Stomach (tissue), 9 donors: ENCODE data around the gene PRLH. TPM values are rescaled to one million over a fixed set of nuclear protein-coding genes. Genes with fewer than 3 reads are reported as not detected.

Source experiments
- DNase-seq, 2 donors: peaks; one replicate each; pipeline versions ENCODE4 v3.0.0 to v3.0.0-alpha.2; 2013 to 2019
- H3K27ac ChIP-seq, 5 donors: fragments of 200-600 bp in 4 of 5; sonication (generic) in 4 of 5; one replicate each; pipeline ENCODE4 v1.5.1; 2013 to 2019; ENCODE audit warnings: mild to moderate bottlenecking in 1 of 5, moderate library complexity in 1 of 5
- H3K27me3 ChIP-seq, 3 donors: fragments of 200-600 bp; sonication (generic); one replicate each; pipeline ENCODE4 v1.5.1; 2017 to 2019; ENCODE audit warnings: mixed run types in 1 of 3
- H3K36me3 ChIP-seq, 4 donors: fragments of 200-600 bp; sonication (generic); 1 replicate in 3 of 4; 2 replicates in 1 of 4; pipeline ENCODE4 v1.5.1; 2016 to 2019
- H3K4me1 ChIP-seq, 4 donors: fragments of 200-600 bp; sonication (generic); one replicate each; pipeline ENCODE4 v1.5.1; 2016 to 2019
- H3K4me3 ChIP-seq, 4 donors: fragments of 200-600 bp; sonication (generic) in 3 of 4; one replicate each; pipeline ENCODE4 v1.5.1; 2016 to 2019; ENCODE audit warnings: mild to moderate bottlenecking in 1 of 4
- H3K9me3 ChIP-seq, 4 donors: fragments of 200-600 bp; sonication (generic); one replicate each; pipeline ENCODE4 v1.5.1; 2016 to 2019
- CTCF ChIP-seq, 7 experiments: fragments of 450-650 bp in 4 of 7; fragments of 200-600 bp in 3 of 7; sonication (generic) in 3 of 7; IDR thresholded peaks; one replicate each; pipeline ENCODE4 v1.5.1; 2016 to 2019; ENCODE audit warnings: antibody characterized with exemption in 7 of 7, control low read depth in 2 of 7, mild to moderate bottlenecking in 1 of 7
- EP300 ChIP-seq: sonication (generic); formaldehyde crosslinking; IDR thresholded peaks from one replicate; pipeline ENCODE4 v1.6.1; 2017; ENCODE audit warnings: antibody characterized with exemption
- POLR2A ChIP-seq, 4 donors: fragments of 450-650 bp; IDR thresholded peaks; one replicate each; pipeline ENCODE4 v1.6.1; 2016; ENCODE audit warnings: antibody characterized with exemption in 4 of 4, control low read depth in 2 of 4, mild to moderate bottlenecking in 1 of 4, moderate library complexity in 1 of 4
- POLR2AphosphoS5 ChIP-seq, 3 donors: sonication (generic); formaldehyde crosslinking; IDR thresholded peaks; one replicate each; pipeline ENCODE4 v1.6.1; 2016; ENCODE audit warnings: antibody characterized with exemption in 3 of 3
- WGBS, 5 donors: extraction: QIAGEN DNeasy Blood & Tissue Kit in 3 of 5; methylation state at CpG; one replicate each; pipeline versions ENCODE4 v1.1.5 to v1.1.7; 2013 to 2018; 5-methylcytosine and 5-hydroxymethylcytosine counted together
- intact Hi-C: fragments of 100-400 bp; cut with DNase I; formaldehyde crosslinking; loops from one replicate; pipeline ENCODE4 v1.15.1; 2023; ENCODE audit warnings: low total_unique reads
- polyA plus RNA-seq, 3 donors: library from polyadenylated mRNA; stranded (reverse); fragments of 200-250 nt; gene quantifications; one replicate each; pipeline ENCODE4 v1.2.3, GENCODE V29; 2013
- total RNA-seq, 5 donors: library from RNA; depleted of rRNA; stranded (reverse); fragments of >200 nt; gene quantifications; one replicate each; pipeline versions ENCODE4 v1.1.0 to v1.2.3, GENCODE V29; 2014 to 2016
- donor health status: healthy with polysubstance abuse.
- donor health status: Bipolar disorder and iron deficiency.
- donor health status: healthy.

PRLH gene
- total and polyA plus RNA-seq, 8 donors: not detected

GRCh38 chr2:237573721-237574415, 7.5 kb downstream of the PRLH start:
- Histone ChIP-seq H3K4me3 (no peak overlapping the region), H3K27ac (peak overlapping the region in 1 of 5 donors; percentile 58), H3K36me3 (peaks cover 0 to 16% (median 13%) of the 10 kb centered on the region in 4 donors), H3K27me3 (no peaks in the 10 kb centered on the region), H3K4me1 (peaks cover 21 to 38% (median 29%) of the 10 kb centered on the region in 4 donors), H3K9me3 (no peaks in the 10 kb centered on the region)
- WGBS, 5 donors: 75 to 83% (median 79%) methylated on average over 8 of the region's 8 CpGs
- intact Hi-C loops: loop anchor here (5.0 kb wide), 2 partner anchors 62 to 102 kb away; no protein-coding TSS in a partner anchor
- TF ChIP-seq EP300: no peak
- TF ChIP-seq CTCF (IDR thresholded peaks at IDR 0.05): no peak
- TF ChIP-seq POLR2AphosphoS5 (IDR thresholded peaks at IDR 0.05): no peak
- TF ChIP-seq POLR2A (IDR thresholded peaks at IDR 0.05): no peak
- DNase-seq: no peak

GRCh38 chr2:237574467-237574866, 8.1 kb downstream of the PRLH start:
- Histone ChIP-seq H3K36me3 (peaks cover 0 to 16% (median 13%) of the 10 kb centered on the region in 4 donors), H3K27me3 (no peaks in the 10 kb centered on the region), H3K4me1 (peaks cover 21 to 38% (median 29%) of the 10 kb centered on the region in 4 donors), H3K9me3 (no peaks in the 10 kb centered on the region), H3K4me3 (no peak overlapping the region), H3K27ac (peak overlapping the region in 4 of 5 donors; percentile 58 to 82 (median 61))
- WGBS, 5 donors: 81 to 94% (median 90%) methylated on average over 7 to 9 of the region's 9 CpGs
- TF ChIP-seq POLR2AphosphoS5 (IDR thresholded peaks at IDR 0.05): no peak
- no peak for TF ChIP-seq EP300
- intact Hi-C loops: loop anchor here (5.0 kb wide), 2 partner anchors 62 to 102 kb away; no protein-coding TSS in a partner anchor
- DNase-seq: no peak

- WGBS, 5 donors: 44 to 54% (median 49%) methylated on average over 16 to 25 of the region's 25 CpGs
- Histone ChIP-seq H3K36me3 (peaks cover 0 to 16% (median 13%) of the 10 kb centered on the region in 4 donors), H3K27me3 (no peaks in the 10 kb centered on the region), H3K9me3 (no peaks in the 10 kb centered on the region), H3K4me1 (peaks cover 21 to 38% (median 29%) of the 10 kb centered on the region in 4 donors), H3K4me3 (no peak overlapping the region), H3K27ac (peak overlapping the region; percentile 42 to 82 (median 60))
- peak; percentile 72 to 77 for DNase-seq
- intact Hi-C loops: loop anchor here (5.0 kb wide), 2 partner anchors 63 to 103 kb away; no protein-coding TSS in a partner anchor
- no peak for TF ChIP-seq POLR2A (IDR thresholded peaks at IDR 0.05)
- TF ChIP-seq CTCF (IDR thresholded peaks at IDR 0.05): peak in 2 of 7 experiments; percentile 5 to 16
- TF ChIP-seq POLR2AphosphoS5 (IDR thresholded peaks at IDR 0.05): peak in 1 of 3 donors; percentile 47
Observed at GRCh38 chr2:237574894-237575868, 8.8 kb downstream of the PRLH start.

GRCh38 chr2:237575869-237576862, 9.8 kb downstream of the PRLH start:
- H3K4me1 ChIP-seq: peaks cover 21 to 40% (median 31%) of the 10 kb centered on the region in 4 donors
- intact Hi-C loops: no loop called here
- H3K36me3 ChIP-seq: peaks cover 0 to 16% (median 14%) of the 10 kb centered on the region in 4 donors

More at GRCh38 chr2:237575869-237576862, 9.8 kb downstream of the PRLH start:
- Histone ChIP-seq H3K27me3 (no peaks in the 10 kb centered on the region), H3K4me3 (no peak overlapping the region), H3K9me3 (no peaks in the 10 kb centered on the region), H3K27ac (peak overlapping the region; percentile 42 to 82 (median 60))
- DNase-seq: no peak
- WGBS, 5 donors: 86 to 90% (median 87%) methylated on average over 26 to 27 of the region's 27 CpGs
- no peak for TF ChIP-seq POLR2AphosphoS5 (IDR thresholded peaks at IDR 0.05)
- TF ChIP-seq EP300: no peak
- no peak for TF ChIP-seq CTCF (IDR thresholded peaks at IDR 0.05)
- no peak for TF ChIP-seq POLR2A (IDR thresholded peaks at IDR 0.05)
